ENCODE data around the gene TULP3. TPM values are rescaled to one million over a fixed set of nuclear protein-coding genes. Genes with fewer than 3 reads are reported as not detected.

TULP3 gene
- total RNA-seq, 1 experiment from 2014 or later: 54.6 TPM

DNA sequence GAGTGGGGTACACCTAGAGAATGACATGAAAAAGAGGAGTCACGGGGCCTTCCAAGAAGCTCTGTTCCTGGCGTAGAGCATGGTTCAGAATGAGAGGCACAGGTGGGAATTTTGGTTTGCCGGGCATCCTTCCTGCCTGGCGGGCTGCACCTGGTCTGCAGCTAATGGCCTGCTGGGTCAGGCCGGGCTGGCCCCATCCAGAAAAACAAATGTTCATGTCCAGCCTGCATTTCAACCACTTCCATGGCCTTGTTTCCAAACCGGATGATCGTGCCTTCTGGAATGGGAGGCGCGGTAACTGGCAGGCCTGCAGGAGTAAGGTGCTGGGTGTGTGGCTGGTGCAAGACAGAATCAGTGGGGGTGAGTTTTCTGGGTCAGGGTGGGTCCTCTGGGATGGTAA, 82.9 kb downstream of the TULP3 start:
- no peak overlapping the region for H3K4me2 ChIP-seq
- intact Hi-C loops (cut with micrococcal nuclease; ENCODE audit: unreplicated experiment): no loop called here
- no peak overlapping the region for H2AFZ ChIP-seq
- ChIA-PET POLR2A (ENCODE audit: unreplicated experiment) (interaction anchor here (0.6 kb wide), 1 partner anchor 15 kb away, joined by 5 read pairs; no protein-coding TSS in a partner anchor), CTCF (interaction anchor here (0.8 kb wide), 1 partner anchor 10 kb away, joined by 3 read pairs; no protein-coding TSS in a partner anchor)
- 0 out of 2 replicates have a peak, but pooled peaks cover 3% of the 10 kb centered on the region for H3K36me3 ChIP-seq (ENCODE audit: low read depth)
- H3K9me3 ChIP-seq (ENCODE audit: insufficient read depth, low read depth): no peaks in the 10 kb centered on the region
- DNase-seq: no peak
- no peaks in the 10 kb centered on the region for H3K4me1 ChIP-seq (replicated peaks; ENCODE audit: insufficient read depth)
- H3K9me2 ChIP-seq (ENCODE audit: insufficient read depth): no peaks in the 10 kb centered on the region
- H3K27ac ChIP-seq: no peak overlapping the region
- 0 out of 2 replicates have a peak, but pooled peaks cover 2% of the 10 kb centered on the region for H4K20me1 ChIP-seq (ENCODE audit: insufficient read depth)
- BruUV-seq (replicated peaks): no TSS peak
- 0 out of 2 replicates have a peak, but pooled peaks cover 2% of the 10 kb centered on the region for H3F3A ChIP-seq (ENCODE audit: insufficient read depth, low read depth)
- H3K79me2 ChIP-seq (ENCODE audit: low read depth): no peaks in the 10 kb centered on the region
- H3K27me3 ChIP-seq (ENCODE audit: insufficient read depth, low read depth): no peaks in the 10 kb centered on the region
- TF ChIP-seq EZH2 (IDR thresholded peaks at IDR 0.05; ENCODE audit: low read depth): no peak
- TF ChIP-seq, protein P1, sequence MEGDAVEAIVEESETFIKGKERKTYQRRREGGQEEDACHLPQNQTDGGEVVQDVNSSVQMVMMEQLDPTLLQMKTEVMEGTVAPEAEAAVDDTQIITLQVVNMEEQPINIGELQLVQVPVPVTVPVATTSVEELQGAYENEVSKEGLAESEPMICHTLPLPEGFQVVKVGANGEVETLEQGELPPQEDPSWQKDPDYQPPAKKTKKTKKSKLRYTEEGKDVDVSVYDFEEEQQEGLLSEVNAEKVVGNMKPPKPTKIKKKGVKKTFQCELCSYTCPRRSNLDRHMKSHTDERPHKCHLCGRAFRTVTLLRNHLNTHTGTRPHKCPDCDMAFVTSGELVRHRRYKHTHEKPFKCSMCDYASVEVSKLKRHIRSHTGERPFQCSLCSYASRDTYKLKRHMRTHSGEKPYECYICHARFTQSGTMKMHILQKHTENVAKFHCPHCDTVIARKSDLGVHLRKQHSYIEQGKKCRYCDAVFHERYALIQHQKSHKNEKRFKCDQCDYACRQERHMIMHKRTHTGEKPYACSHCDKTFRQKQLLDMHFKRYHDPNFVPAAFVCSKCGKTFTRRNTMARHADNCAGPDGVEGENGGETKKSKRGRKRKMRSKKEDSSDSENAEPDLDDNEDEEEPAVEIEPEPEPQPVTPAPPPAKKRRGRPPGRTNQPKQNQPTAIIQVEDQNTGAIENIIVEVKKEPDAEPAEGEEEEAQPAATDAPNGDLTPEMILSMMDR (conservative IDR thresholded peaks at IDR 0.05): no peak
- no peak overlapping the region for H3K4me3 ChIP-seq

DNA sequence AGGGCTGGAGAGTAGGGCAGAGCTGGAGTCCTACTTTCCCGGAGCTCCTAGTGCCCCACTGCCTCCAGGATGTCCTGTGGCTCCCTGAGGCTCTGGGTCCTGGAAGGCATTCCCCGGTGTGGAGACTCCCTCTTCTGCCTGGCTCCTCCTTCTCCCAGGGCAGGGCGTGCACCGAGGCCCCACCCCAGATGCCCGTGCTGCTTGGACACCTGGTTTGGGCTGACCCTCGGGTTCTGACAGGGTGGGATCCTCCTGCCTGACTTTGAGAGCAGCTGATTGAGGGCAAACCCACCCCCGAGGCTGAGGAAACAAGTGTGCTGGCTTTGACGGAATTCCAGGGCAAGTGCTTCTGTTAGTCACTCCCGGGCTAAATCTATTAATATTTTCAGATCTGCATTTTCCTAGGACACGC, 83.9 kb downstream of the TULP3 start:
- H3K9me2 ChIP-seq (ENCODE audit: insufficient read depth): no peaks in the 10 kb centered on the region
- TF ChIP-seq, protein P1 (conservative IDR thresholded peaks at IDR 0.05): no peak
- TF ChIP-seq EZH2 (IDR thresholded peaks at IDR 0.05; ENCODE audit: low read depth): no peak
- no peaks in the 10 kb centered on the region for H3K79me2 ChIP-seq (ENCODE audit: low read depth)
- no peak overlapping the region for H3K4me2 ChIP-seq
- H4K20me1 ChIP-seq (ENCODE audit: insufficient read depth): 0 out of 2 replicates have a peak, but pooled peaks cover 2% of the 10 kb centered on the region
- H3K27ac ChIP-seq: no peak overlapping the region
- POLR2A ChIA-PET (ENCODE audit: unreplicated experiment): no interaction called here
- H3K9me3 ChIP-seq (ENCODE audit: insufficient read depth, low read depth): no peaks in the 10 kb centered on the region
- CTCF ChIA-PET: interaction anchor here (0.5 to 0.6 kb wide), 2 partner anchors 101 to 1963 kb away, joined by 3 to 11 read pairs; no protein-coding TSS in a partner anchor
- H3K4me3 ChIP-seq: no peak overlapping the region
- DNase-seq: no peak
- H3K27me3 ChIP-seq (ENCODE audit: insufficient read depth, low read depth): no peaks in the 10 kb centered on the region
- intact Hi-C loops (cut with micrococcal nuclease; ENCODE audit: unreplicated experiment): no loop called here
- BruUV-seq (replicated peaks): no TSS peak
- no peak overlapping the region for H2AFZ ChIP-seq
- 0 out of 2 replicates have a peak, but pooled peaks cover 3% of the 10 kb centered on the region for H3K36me3 ChIP-seq (ENCODE audit: low read depth)
- no peaks in the 10 kb centered on the region for H3K4me1 ChIP-seq (replicated peaks; ENCODE audit: insufficient read depth)
- H3F3A ChIP-seq (ENCODE audit: insufficient read depth, low read depth): no peaks in the 10 kb centered on the region

DNA sequence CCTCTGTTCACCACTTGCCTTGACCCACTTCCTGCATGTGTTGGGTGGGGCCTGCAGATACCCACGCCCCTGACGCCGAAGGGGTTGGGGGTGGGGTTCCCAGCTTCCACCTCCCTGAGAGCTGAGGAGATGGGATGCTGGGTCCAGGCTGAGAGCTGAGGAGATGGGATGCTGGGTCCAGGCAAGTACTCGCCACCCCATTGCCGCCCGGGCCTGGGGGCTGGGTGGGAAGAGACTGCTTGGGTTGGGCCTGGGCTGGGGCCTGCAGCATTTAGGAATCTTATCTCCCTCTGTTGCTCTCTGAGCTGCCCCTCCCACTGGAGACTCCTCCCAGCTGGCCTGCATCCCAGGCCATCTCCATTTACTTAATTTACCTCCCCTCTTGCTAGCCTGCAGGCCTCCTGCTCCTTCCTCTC, 85.9 kb downstream of the TULP3 start:
- ChIA-PET POLR2A (ENCODE audit: unreplicated experiment) (no interaction called here), CTCF (no interaction called here)
- DNase-seq: no peak
- H3K4me3 ChIP-seq: no peak overlapping the region
- H3K79me2 ChIP-seq (ENCODE audit: low read depth): no peaks in the 10 kb centered on the region
- H3K4me1 ChIP-seq (replicated peaks; ENCODE audit: insufficient read depth): no peaks in the 10 kb centered on the region
- H3K4me2 ChIP-seq: no peak overlapping the region
- no peaks in the 10 kb centered on the region for H3K27me3 ChIP-seq (ENCODE audit: insufficient read depth, low read depth)
- peaks cover 6% of the 10 kb centered on the region; the same call in 1 of the 2 replicates for H4K20me1 ChIP-seq (ENCODE audit: insufficient read depth)
- no peak overlapping the region for H2AFZ ChIP-seq
- TF ChIP-seq, protein P1 (conservative IDR thresholded peaks at IDR 0.05): no peak
- TF ChIP-seq EZH2 (IDR thresholded peaks at IDR 0.05; ENCODE audit: low read depth): no peak
- intact Hi-C loops (cut with micrococcal nuclease; ENCODE audit: unreplicated experiment): no loop called here
- no peaks in the 10 kb centered on the region for H3K9me2 ChIP-seq (ENCODE audit: insufficient read depth)
- H3K36me3 ChIP-seq (ENCODE audit: low read depth): no peaks in the 10 kb centered on the region
- BruUV-seq (replicated peaks): no TSS peak
- H3F3A ChIP-seq (ENCODE audit: insufficient read depth, low read depth): no peaks in the 10 kb centered on the region
- no peak overlapping the region for H3K27ac ChIP-seq
- no peaks in the 10 kb centered on the region for H3K9me3 ChIP-seq (ENCODE audit: insufficient read depth, low read depth)

Measured in PC-9 (cell line).